Fibroblast of skin of left biceps (primary cell): ENCODE data around the gene CMIP.

Experiments
- DNase-seq, 2 experiments: peaks; one replicate each; pipeline ENCODE4 v3.0.0-alpha.2; 2013; ENCODE audit warnings: low read depth in 2 of 2

CMIP gene

DNA sequence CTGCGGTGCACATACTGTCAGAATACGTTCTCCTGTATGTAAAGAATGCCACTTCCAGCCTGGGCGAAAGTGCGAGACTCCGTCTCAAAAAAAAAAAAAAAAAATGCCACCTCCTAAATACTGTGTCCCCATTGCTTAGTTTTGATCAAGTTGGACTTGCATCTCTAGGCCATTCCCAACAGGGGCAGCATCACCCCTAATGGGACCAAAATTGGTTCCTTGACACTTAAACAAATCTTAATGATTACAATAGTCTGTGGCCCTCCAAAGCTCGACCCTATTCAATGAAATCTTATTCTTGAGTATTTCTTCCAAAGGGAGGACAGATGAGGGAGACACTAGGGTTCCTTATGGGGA is 179.8 kb downstream of the CMIP start:
- DNase-seq, result no peak

DNA sequence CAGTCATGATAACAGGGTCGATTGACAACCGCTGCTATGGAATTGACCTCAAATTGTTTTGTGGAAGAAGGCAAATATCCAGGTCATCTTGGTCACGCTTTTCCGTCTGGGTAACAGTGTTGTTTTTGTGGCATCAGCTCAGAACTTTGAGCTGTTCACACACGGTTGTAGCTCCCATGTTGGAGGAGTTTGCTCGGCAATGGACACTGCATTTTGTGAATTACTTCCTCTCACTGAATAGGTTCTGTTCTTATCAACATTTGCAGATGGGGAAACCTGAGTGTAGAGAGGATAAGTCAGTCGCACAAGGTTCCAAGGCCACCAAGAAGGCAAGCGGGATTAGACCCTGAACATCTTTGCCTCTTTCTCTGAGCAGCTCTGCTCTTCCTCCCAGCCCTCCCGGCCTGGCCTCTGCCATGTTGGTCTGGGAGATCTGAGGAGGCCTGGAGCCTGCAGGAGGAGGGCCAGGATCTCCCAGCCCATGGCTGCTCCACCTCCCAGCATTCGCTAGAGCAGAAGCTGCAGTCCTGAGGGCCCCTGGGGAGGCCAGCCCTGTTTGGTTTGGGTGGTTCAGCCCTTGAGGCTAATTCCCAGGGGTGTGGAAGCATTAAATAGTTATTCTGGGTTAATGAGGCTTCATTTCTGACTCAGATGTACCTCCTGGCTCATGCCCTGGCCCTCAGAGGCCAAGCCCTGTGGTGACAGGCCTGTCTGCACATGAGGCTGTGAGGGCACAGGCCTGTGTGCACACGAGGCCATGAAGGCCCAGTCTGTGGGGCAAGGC is 180.3 kb downstream of the CMIP start:
- DNase-seq, result no peak

DNA sequence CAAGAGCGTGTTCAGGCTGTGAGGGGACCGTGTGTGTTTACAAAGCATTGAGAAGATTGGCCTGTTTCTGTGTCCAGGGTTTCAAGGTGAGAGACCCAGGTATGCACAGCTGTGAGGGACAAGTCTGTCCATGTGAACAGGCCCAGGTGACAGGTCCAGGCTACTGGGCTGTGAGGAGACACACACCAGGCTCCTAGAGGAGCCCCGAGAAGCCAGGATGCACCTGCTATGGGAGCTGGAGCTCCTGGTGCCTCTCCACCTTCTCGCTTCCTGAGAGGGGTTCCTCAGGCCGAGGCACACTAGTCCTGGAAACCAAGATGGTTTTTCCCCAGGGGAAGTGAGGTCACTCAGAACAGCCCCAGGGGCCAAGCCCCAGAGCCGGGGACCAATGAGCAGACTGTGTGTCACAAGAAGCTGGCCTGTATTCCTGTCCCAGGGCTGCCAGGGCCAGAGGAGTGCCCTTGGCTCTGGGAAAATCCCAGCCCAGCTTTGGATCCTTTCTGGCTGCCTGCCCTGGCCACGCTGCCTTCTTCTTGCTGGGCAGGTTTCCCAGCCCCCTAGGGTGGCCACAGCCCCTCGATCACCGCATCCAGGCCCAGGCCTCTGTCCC is 181.0 kb downstream of the CMIP start:
- DNase-seq, result no peak

DNA sequence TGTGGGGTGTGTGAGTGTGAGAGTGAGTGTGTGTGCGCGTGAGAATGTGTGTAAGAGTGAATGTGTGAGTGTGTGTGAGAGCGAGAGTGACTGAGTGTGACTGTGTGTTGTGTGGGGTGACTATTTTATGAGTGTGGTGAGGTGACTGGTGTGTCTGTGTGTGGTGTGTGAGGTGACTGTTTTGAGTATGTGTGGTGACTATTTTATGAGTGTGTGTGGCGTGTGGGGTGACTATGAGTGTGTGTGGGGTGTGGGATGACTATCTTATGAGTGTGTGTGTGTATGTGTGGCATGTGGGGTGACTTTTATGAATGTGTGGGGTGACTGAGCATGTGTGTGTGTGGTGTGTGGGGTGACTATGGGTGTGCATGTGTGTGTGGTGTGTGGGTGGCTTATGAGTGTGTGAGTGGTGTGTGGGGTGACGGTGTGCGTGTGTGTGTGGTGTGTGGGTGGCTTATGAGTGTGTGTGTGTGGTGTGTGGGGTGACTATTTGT is 181.6 kb downstream of the CMIP start:
- DNase-seq, result no peak

DNA sequence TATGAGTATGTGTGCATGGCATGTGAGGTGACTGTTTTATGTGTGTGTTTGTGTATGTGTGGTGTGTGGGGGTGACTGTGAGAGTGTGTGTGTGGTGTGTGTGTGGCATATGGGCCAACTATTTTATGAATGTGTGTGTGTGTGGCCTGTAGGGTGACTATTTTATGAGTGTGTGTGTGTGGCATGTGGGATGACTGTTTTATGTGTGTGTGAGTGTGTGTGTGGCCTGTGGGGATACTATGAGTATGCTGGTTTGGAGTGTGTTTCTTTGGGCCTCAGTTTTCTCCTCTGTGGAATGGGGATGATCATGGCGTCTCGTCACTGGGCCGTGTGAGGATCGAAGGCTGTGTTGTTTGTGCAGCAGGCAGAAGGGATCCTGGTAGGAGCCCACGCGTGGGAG is 182.4 kb downstream of the CMIP start:
- peak in 1 of 2 experiments; percentile 10 for DNase-seq

DNA sequence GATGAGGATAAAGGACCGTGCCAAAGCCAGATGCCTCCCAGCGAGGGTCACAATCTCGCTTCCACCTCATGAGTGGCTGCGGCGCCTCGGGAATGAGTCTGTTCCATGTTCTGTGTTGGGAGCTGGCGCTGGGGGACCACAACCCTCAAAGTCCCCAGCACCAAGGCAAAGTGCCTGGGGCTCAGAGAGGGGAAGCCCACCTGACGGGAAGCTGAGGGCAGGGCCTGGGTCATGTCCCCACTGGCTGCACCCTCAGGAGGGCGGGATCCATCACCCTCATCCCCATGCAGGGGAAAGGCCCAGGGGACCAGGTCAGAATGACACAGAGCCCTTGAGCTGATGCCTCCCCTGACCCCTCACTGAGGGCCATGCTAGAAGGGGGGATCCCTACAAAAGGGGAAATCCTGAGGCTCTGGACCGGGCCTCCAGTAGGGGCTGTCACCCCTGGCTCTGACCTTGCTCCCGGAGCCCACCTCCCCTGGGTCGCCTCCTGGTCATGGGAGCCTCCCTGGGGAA is 183.2 kb downstream of the CMIP start:
- no peak for DNase-seq

DNA sequence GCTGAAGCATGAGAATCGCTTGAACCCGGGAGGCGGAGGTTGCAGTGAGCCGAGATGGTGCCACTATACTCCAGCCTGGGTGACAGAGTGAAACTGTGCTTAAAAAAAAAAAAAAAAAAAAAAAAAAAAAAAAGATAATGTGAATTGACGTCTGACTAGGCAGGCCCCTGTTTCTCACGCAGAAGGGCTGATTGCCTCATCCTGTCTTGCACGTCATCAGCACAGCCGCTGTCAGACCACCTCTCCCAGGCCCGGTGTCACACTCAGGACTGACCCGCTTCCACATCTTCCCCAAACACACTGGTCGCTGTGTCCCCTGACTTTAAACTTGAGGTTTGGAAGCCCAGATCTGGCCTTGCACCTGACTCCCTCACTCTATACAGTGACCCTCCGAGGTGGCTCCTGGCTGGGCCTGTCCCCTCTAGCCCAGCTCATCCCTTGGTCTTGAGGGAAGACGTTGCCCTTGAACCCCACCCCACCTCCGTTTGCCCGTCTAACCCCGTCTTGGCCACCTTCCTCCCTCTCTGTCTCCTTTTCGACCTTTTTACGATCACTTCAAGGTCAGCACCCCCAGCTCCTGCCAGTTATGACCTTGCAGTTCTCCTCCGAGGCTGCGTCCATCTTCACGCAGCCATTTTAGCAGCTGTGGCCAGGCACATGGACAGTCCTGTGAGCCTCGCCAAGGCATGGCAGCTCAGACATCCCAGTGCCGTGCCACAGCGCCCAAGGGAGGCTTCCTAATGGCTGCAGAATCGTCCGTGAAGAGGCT is 184.6 kb downstream of the CMIP start:
- DNase-seq, result no peak

DNA sequence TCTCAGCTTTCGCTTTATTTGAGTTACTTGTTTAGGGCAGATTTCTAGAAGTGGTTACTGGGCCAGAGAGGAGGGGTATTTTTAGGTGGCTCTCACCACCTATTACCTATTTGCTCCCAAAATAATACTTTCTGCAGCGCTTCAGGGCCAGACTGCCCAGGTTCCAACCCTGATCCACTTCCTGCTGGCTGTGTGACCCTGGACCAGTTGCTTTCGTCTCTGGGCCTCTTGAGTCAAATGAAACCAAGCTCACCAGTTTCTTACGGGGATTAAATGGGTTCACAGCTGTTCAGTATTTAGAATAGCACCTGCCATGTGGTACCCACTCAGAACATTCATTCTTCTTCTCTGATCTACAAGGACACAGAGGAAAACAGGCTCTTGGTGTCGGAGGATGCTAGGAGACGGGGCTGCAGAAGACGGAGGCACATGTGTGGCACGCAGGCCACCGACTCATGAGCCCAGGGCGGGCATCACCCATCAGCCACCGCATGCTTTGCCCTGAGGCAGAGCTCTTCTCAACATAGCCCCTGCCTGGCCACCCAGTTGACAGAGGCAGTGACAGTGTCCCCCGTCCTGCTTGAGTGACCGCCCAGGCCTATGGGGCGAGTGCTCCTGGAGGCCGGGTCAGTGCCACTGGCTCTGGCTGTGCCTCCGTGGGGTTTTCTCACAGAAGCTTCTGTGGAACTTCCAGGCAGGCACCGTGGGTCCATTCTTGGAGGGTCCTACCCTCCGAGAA is 185.5 kb downstream of the CMIP start:
- no peak for DNase-seq

DNA sequence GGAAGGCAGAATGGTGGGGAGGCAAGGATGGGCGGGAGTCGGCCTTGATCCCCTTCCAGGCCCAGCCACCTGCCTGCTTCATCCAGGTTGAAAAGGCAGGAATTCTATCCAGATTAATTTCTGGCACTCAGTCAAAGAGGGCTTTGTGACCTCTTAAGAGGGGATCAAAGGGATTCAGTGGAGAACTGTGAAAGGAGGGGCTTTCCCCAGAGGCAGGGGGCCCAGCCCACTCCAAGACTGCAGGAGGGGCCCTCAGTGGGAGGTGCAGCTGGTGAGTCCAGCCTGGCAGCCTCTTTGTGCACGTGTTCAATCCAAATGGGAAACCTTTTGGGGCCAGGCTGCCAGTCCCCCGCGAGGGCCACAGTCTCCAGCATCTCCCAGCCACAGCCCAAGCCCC is 186.0 kb downstream of the CMIP start:
- no peak for DNase-seq

DNA sequence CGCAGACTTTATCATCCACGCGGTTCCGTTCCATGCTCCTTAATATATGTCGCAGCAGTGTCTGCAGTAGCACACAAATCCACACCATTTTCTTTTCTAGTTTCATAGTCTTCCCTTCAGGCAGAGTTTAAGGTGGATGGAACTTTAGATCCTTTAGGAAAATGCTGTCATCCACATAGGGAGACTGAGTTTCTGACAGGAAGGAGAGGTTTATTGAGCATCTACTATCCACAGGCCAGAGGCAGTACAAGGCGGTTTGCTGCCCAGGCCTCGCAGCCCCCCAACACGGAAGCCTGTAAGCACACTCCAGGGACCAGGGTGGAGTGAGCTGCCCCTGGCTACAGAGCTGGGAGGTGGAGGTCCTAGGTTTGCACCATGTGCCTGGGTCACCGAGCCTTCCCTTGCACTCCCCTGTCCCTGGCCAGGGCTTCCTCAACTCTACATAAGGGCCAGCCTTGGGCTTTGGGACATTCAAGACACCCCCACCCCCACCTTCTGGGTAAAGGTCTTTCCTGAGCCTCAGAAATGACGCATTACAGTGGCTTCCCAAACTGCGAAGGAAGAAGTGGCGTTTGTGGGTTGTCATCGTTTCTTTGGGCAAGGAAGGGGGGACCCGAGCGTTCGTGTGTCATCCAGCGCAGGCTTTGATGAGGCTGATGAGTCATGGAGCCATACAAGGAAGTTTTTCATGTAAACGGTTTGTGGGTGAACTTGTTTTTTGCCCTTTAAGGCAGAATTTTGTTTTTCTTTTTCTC is 188.0 kb downstream of the CMIP start:
- no peak for DNase-seq

DNA sequence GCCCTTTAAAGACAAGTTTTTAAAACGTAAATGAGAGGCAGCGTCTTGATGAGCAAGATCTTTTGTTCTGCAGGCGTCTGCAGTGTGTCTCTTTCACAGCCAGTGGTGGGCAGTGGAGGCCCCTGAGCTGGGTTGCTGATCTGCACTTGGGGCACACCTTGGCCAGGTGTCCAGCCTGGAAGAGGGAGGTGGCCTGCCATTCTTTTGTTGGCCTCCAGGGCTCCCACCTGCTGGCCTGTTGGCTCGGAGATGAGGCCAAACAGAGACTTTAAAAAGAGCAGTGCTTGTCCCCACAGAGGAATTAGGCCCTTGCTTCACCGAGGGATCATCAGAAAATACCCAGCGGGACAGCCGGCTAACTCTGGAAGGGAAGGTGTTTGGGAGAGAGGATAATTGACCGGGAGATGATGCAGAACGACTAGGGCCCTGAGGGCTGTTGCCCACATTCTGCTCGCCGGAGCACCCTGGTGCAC is 188.6 kb downstream of the CMIP start:
- DNase-seq, result no peak

DNA sequence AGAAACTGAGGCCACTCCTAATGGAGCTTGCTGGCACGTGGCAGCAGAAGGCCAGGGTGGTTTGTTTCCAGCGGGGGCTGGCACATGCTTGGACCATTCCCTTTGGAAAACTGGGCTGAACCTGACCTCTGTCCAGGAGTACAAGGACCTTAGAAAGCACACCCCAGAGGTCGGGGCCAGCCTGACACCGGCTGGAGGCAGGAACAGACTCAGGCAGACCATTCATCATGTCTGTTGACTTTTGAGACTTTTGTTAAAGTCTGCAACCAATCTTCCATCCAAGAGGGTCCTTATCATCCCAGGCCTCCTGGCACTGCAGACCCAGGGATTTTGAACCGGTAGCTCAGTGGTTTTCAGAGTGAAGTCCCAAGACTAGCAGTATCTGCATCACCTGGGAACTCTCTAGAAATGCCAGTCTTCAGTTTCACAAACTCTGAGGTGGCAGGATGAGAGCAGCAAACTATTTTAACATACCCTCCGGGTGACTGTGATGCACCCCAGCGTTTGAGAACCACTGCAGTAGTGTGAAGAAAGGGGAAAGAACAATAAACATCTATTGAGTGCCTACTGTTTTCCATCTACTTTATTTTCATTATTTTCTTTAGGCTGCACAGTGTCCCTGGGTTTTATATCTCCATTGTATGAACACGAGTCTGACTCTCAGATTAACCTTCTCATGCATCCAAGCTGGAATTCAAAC is 189.2 kb downstream of the CMIP start:
- DNase-seq, result no peak

DNA sequence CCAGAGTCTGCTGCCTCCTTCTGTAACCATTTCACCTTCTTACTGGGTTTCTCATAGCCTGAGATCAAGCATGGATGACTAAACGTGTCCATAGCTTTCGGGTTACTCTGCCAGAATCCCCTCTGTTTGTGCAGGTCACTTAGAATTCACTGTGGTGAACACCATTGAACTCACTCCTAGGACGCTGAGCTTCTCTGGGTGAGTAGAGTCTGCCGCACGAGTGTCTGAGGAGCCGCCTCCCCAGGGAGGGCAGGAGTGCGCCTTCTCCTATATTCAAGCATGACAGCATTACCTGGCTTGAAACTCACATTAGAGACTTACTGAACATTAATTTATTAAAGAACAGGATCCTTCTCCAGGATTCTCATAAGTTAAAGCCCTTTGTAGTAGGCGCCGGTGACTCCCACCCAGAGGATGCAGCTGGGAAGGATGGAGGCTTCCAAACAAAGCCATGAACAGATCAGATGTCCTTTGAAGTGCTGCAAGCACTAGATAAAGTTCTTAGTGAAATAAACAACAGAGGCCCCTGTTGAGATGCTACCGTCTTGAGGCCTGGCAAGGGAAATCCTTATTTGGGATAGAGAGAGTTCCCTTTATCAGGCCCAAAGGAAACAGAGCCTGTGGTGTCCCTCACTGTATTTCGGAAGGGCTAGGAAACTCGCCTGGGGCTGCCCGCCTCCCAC is 189.9 kb downstream of the CMIP start:
- no peak for DNase-seq

DNA sequence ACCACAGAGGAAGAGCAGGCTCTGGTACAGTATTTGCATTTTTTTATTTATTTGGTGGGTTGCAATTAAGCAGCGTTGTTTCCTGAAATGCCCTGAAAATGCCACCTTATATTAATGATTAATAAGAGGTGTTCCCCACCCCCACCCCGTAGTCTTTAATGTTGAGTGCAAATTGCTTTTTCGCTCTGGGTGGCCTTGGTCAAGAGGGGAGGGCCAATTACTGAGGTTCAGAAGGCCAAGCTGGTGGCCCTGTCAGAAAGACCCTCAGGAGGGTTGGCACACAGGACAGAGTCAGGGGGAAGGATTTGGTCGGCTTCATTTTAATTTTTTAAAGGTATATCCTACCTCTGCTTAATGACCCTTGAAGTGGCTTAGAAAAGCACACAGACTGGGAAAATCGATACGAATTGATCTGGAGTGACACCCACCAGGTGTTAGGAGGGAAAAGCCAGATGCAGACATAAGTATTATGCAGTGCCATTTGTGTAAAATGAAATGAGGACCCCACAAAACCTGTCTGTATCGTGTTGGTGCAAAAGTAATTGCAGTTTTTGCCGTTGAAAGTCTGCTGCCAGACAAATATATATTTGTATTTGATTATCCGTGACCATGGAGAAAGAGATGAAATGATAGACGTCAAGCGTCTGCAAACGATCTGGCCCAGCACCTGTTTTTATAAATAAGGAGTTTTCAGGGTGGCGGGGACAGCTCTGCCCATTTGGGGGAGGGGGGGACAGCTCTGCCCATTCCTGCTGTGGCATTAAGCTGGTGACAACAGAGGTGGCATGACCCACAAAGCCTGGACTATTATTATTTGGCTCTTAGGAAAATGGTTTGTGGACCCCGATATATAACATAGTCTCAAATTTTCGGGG is 190.7 kb downstream of the CMIP start:
- no peak for DNase-seq

DNA sequence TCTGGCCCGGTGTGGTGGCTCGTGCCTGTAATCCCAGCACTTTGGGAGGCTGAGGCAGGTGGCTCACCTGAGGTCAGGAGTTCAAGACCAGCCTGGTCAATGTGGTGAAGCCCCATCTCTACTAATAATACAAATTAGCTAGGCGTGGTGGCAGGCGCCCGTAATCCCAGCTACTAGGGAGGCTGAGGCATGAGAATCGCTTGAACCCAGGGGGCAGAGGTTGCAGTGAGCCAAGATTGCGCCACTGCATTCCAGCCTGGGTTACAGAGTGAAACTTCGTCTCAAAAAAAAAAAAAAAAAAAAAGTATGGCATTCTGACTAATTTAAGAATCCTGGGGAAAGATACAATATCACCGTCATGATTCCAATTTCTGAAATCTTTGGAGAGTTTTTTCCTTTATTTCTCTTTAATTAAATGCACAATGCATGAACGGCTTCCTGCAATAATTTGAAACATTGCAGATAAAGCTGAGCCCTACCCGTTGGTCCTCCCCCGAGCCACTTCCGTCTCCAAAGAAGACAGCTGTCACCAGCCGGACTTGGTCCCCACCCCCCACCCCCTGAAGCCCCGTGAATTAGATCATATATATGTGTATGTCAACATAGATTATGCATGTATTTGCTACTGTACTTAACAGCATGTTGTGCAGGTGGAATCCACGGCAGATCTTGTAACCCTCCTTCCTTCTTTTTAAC is 191.8 kb downstream of the CMIP start:
- DNase-seq, result no peak

DNA sequence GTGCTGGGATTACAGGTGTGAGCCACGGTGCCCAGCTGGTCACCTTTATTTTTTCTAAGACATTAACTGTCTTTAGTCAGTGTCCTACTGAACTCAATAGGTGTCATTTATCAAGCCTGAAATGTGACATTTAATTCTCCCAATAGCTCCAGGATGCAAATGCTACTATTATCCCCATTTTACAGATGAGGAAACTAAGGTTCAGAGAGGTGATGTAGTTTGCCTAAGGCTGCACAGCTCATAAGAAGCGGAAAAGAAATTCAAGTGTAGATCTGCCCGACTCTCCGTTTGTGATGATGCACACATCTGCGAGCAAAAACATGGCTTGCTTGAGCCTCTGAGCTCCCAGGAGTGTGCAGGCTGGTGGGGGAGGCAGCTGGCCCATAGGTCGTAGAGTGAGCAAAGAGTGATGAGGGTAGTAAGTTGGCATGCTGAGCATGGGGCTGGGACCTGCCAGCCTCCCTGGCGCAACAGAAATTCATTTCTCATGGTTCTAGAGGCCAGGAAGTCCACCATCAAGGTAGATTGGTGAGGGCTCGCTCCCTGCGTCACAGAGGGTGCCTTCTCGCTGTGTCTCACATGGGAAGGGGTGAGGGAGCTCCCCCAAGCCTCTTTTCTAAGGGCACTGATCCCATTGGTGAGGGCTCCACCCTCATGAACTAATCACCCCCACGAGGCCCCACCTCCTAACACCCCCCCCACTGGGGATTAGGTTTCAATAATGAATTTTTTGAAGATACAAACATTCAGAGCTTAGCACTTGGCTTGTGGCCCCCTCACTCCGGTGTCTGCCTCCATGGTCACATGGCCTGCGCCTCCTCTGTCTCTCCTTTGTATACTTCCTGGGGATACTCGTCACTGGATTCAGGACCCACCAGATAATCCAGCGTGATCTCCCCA is 193.0 kb downstream of the CMIP start:
- DNase-seq, result no peak

DNA sequence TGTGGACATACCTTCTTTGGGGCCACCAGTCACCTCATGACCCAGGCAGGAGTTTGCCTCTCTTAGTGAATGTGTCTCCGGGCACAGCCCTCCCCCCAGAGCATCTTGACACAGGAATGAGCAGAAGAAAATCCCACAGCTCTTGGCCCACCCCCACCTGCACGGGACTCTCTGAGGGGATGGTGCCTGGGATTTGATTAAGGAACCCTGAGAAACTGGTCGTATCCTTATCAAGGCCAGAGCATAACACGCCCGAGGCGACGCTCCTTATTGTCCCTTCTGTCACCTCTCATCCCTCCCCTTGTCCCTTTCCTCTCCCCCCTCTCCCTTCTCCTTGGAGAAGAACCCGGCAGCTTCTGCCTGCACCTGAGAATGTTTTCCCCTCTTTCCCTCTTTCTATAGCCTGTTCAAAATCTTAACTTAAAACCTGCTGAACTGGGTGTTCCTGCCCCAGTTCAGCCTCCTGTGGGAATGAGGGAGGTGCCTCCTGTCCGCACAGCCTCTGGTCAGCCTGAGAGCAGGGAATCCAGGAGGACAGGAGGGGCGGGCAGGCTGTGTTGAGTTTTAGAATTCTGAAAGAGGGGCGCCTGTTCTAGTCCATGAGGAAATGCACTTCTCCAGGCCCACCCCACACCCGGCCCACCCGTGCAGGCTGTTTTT is 193.8 kb downstream of the CMIP start:
- DNase-seq, result no peak
